ENCODE results near the gene AMIGO1.

AMIGO1 gene

GRCh38 chr1:109502364-109502851 is 7.1 kb downstream of the AMIGO1 start:
- DNase-seq (ENCODE audit: low spot score), result no peak

GRCh38 chr1:109501644-109502363 is 7.7 kb downstream of the AMIGO1 start:
- no peak for DNase-seq (ENCODE audit: low spot score)

- no peak for DNase-seq (ENCODE audit: low spot score)
These were observed 8.6 kb downstream of the AMIGO1 start for GRCh38 chr1:109500941-109501381.

- peak; percentile 34 for DNase-seq (ENCODE audit: low spot score)
These were observed 9.6 kb downstream of the AMIGO1 start for GRCh38 chr1:109499661-109500536.

GRCh38 chr1:109499081-109499480 is 10.4 kb downstream of the AMIGO1 start:
- no peak for DNase-seq (ENCODE audit: low spot score)

- DNase-seq (ENCODE audit: low spot score), result peak; percentile 68
These were observed 11.2 kb downstream of the AMIGO1 start for GRCh38 chr1:109498161-109498801.

GRCh38 chr1:109497449-109498160 is 11.9 kb downstream of the AMIGO1 start:
- no peak for DNase-seq (ENCODE audit: low spot score)

GRCh38 chr1:109495738-109496137 is 13.8 kb downstream of the AMIGO1 start:
- DNase-seq (ENCODE audit: low spot score), result no peak

GRCh38 chr1:109493805-109494539 is 15.6 kb downstream of the AMIGO1 start, which contains the start of gene CYB561D1:
Gene CYB561D1, plus strand, starts transcription at chr1:109494094. Its CDS starts 46 bp downstream, at chr1:109494140.
- peak; percentile 86 for DNase-seq (ENCODE audit: low spot score)

- peak; percentile 39 for DNase-seq (ENCODE audit: low spot score)
These were observed 16.3 kb downstream of the AMIGO1 start for GRCh38 chr1:109493227-109493626.

- DNase-seq (ENCODE audit: low spot score), result no peak
These were observed 16.7 kb downstream of the AMIGO1 start for GRCh38 chr1:109492779-109493178.

GRCh38 chr1:109491372-109491771 is 18.2 kb downstream of the AMIGO1 start:
- DNase-seq (ENCODE audit: low spot score), result no peak

GRCh38 chr1:109490934-109491302 is 18.6 kb downstream of the AMIGO1 start:
- DNase-seq (ENCODE audit: low spot score), result no peak

- DNase-seq (ENCODE audit: low spot score), result peak; percentile 57
These were observed 19.2 kb downstream of the AMIGO1 start for GRCh38 chr1:109490029-109490933.

- DNase-seq (ENCODE audit: low spot score), result no peak
These were observed 20.8 kb downstream of the AMIGO1 start for GRCh38 chr1:109488696-109489095.

GRCh38 chr1:109488201-109488600 is 21.3 kb downstream of the AMIGO1 start:
- DNase-seq (ENCODE audit: low spot score), result no peak

GRCh38 chr1:109487261-109487660 is 22.3 kb downstream of the AMIGO1 start:
- no peak for DNase-seq (ENCODE audit: low spot score)

GRCh38 chr1:109485001-109485400 is 24.5 kb downstream of the AMIGO1 start:
- DNase-seq (ENCODE audit: low spot score), result no peak

- DNase-seq (ENCODE audit: low spot score), result no peak
These were observed 25.0 kb downstream of the AMIGO1 start for GRCh38 chr1:109484519-109484975.

Data from putamen (tissue), 1 donor.